Activated CD8-positive, alpha-beta T cell treated with anti-CD3 and anti-CD28 coated beads for 36 hours (primary cell): ENCODE data around the gene CTNNB1. TPM values are rescaled to one million over a fixed set of nuclear protein-coding genes. Genes with fewer than 3 reads are reported as not detected.

Experiments used
- ATAC-seq: fragments of 200-7000 bp; cut with Tn5 transposase; one replicate; pipeline ENCODE4 v1.10.0; 2021; ENCODE audit warnings: mild to moderate bottlenecking, moderate library complexity
- CTCF ChIA-PET: fragments of 350-600 bp; sonication (Branson Sonifier 250); formaldehyde crosslinking; loops from one replicate; lab custom pipeline; 2021; ENCODE audit warnings: antibody characterized with exemption; lab: Charles Lee
- POLR2A ChIA-PET: fragments of 350-600 bp; sonication (Branson Sonifier 250); formaldehyde crosslinking; loops from one replicate; lab custom pipeline; 2021; ENCODE audit warnings: antibody characterized with exemption; lab: Charles Lee
- DNase-seq: peaks from one replicate; pipeline ENCODE4 v3.0.0-alpha.2; 2020
- H3K27ac Mint-ChIP-seq: one replicate; pipeline ENCODE4 v1.8.0; 2021; ENCODE audit warnings: mild to moderate bottlenecking, mixed read lengths
- H3K27me3 Mint-ChIP-seq: one replicate; pipeline ENCODE4 v1.8.0; 2021; ENCODE audit warnings: mixed read lengths
- H3K36me3 Mint-ChIP-seq: one replicate; pipeline ENCODE4 v1.8.0; 2021; ENCODE audit warnings: low read depth, mixed read lengths
- H3K4me1 Mint-ChIP-seq: one replicate; pipeline ENCODE4 v1.8.0; 2021; ENCODE audit warnings: low read depth, mixed read lengths
- H3K4me3 Mint-ChIP-seq: one replicate; pipeline ENCODE4 v1.8.0; 2021; ENCODE audit warnings: mild to moderate bottlenecking, moderate library complexity, mixed read lengths
- H3K9me3 Mint-ChIP-seq: one replicate; pipeline ENCODE4 v1.8.0; 2021; ENCODE audit warnings: mixed read lengths
- intact Hi-C: fragments of 100-400 bp; cut with micrococcal nuclease; formaldehyde crosslinking; loops from one replicate; pipeline ENCODE4 v1.10.0; 2022
- total RNA-seq, 2 experiments: library from RNA; stranded (reverse); gene quantifications; one replicate each; pipeline ENCODE4 v1.2.3, GENCODE V29; 2021
- TF ChIP-seq, protein P1 (sequence below): fragments of 200-600 bp; IDR thresholded peaks from one replicate; pipeline ENCODE4 v1.8.0; 2022; ENCODE audit warnings: antibody characterized with exemption, mild to moderate bottlenecking

CTNNB1 gene
- total RNA-seq, 2 experiments from 2014 or later: 99.9 to 104 TPM

DNA sequence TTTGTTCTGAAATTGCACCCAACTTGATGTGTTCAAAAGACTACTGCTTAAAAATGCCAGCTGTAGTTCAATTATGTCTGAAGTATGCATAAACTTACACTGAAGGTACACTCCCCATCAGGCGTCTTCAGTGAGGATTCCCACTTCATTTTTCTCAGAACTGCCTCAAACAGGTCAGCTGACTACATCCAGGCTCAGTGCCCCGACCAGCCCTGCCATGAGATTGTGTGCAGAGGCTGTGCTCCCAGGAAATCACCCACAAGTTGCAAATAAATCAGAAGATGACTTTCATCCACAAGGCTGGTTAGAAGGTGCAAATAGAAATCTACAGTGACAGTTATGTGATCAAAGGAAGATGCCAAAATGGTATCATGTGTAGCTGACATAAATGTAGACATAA lies 51.5 kb downstream of the CTNNB1 start:
- no peak overlapping the region for H3K4me3 Mint-ChIP-seq
- no peaks in the 10 kb centered on the region for H3K4me1 Mint-ChIP-seq
- no peak for ATAC-seq
- H3K36me3 Mint-ChIP-seq: no peaks in the 10 kb centered on the region
- no peak for DNase-seq
- ChIA-PET CTCF (no interaction called here), POLR2A (no interaction called here)
- H3K27ac Mint-ChIP-seq: no peak overlapping the region
- H3K27me3 Mint-ChIP-seq: no peaks in the 10 kb centered on the region
- TF ChIP-seq, protein P1, sequence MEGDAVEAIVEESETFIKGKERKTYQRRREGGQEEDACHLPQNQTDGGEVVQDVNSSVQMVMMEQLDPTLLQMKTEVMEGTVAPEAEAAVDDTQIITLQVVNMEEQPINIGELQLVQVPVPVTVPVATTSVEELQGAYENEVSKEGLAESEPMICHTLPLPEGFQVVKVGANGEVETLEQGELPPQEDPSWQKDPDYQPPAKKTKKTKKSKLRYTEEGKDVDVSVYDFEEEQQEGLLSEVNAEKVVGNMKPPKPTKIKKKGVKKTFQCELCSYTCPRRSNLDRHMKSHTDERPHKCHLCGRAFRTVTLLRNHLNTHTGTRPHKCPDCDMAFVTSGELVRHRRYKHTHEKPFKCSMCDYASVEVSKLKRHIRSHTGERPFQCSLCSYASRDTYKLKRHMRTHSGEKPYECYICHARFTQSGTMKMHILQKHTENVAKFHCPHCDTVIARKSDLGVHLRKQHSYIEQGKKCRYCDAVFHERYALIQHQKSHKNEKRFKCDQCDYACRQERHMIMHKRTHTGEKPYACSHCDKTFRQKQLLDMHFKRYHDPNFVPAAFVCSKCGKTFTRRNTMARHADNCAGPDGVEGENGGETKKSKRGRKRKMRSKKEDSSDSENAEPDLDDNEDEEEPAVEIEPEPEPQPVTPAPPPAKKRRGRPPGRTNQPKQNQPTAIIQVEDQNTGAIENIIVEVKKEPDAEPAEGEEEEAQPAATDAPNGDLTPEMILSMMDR: no peak
- intact Hi-C loops: no loop called here
- H3K9me3 Mint-ChIP-seq: no peaks in the 10 kb centered on the region

DNA sequence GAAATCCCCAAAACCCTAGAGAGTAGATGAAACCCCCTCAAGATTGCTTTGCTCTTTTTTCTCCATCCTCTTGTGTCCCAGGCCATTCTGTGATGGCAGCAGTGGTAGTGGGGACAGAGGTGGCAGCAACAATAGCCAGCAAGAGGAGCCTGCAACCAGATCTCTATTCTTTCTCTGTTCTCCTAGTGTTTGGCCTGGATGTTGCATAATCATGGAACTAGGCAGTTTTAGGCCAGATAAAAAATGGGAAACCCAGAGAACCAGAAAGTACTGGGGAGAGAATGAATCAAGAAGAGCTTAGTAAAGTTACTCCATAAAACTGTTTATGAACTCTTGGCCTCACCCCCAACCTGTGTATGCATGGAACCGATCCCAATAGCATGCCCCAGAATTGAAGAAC lies 52.3 kb downstream of the CTNNB1 start:
- CTCF ChIA-PET: no interaction called here

DNA sequence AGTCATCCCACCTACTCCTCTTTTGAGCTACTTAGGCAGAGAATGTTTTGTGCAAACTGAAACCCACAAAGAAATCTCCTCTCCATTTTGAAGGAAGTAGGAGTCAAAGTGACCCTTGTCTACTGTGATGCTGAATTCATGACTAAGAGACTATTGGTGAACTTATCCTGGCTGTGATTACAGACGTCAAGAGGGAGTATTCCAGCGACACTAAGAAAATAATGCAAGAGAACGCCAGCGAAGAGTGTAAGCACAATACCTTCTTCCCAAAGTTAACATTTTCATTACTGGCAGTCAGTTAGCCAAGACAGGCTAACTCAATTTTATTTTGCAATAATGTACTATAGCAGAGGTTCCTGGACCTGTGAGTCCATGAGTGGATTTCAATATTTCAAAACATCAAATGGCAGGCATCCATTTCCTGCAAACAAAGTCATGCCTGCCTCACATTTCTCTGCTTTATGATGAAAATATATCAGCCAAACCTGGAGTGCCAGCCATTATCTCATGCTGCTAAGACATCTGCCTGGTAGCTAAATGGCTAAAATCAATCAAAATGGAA lies 59.0 kb downstream of the CTNNB1 start:
- H3K4me3 Mint-ChIP-seq: no peak overlapping the region
- POLR2A ChIA-PET: interaction anchor here (0.7 kb wide), 1 partner anchor 10 kb away, joined by 3 read pairs; no protein-coding TSS in a partner anchor
- no peaks in the 10 kb centered on the region for H3K36me3 Mint-ChIP-seq
- no peaks in the 10 kb centered on the region for H3K4me1 Mint-ChIP-seq
- TF ChIP-seq, protein P1: no peak
- ATAC-seq (no peak), DNase-seq (no peak)
- CTCF ChIA-PET: no interaction called here
- H3K9me3 Mint-ChIP-seq: no peaks in the 10 kb centered on the region
- no peak overlapping the region for H3K27ac Mint-ChIP-seq
- no peaks in the 10 kb centered on the region for H3K27me3 Mint-ChIP-seq
- intact Hi-C loops: no loop called here

More for the DNA sequence above, 52.3 kb downstream of the CTNNB1 start:
- TF ChIP-seq, protein P1: no peak
- Mint-ChIP-seq H3K9me3 (no peaks in the 10 kb centered on the region), H3K36me3 (no peaks in the 10 kb centered on the region), H3K4me3 (no peak overlapping the region), H3K4me1 (no peaks in the 10 kb centered on the region), H3K27me3 (no peaks in the 10 kb centered on the region), H3K27ac (no peak overlapping the region)
- DNase-seq (no peak), ATAC-seq (no peak)
- intact Hi-C loops: no loop called here
- POLR2A ChIA-PET: no interaction called here

DNA sequence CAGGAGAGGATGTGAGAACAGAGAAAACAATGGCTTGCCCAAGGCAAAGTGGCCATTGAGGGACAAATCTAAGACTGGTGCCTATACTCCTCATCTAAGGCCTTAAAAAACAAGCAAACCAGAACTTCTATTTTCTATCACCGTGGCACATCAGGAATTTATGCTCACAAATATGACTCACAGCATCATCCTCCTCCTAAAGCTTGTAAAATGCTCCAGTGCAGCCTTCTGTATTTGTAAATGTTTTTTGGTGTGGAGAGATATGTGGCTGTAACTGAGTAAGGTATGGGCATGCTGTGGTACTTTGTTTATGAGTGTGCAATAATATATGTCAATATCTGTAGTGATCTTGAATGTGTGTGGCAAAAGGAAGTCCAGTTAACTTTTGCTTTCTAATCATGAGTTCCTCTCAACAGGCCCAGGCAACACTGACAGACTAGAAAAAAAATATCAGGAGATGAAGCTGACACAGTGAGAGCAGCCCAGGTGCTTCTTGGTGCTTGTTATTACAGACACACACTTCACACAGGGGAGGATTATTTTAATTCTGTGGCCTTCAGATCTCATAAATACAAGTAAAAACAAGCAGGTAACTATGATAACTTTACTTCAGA lies 60.3 kb downstream of the CTNNB1 start:
- no peak for ATAC-seq
- intact Hi-C loops: no loop called here
- ChIA-PET POLR2A (no interaction called here), CTCF (no interaction called here)
- Mint-ChIP-seq H3K27me3 (no peaks in the 10 kb centered on the region), H3K36me3 (no peaks in the 10 kb centered on the region), H3K27ac (no peak overlapping the region), H3K4me3 (no peak overlapping the region), H3K4me1 (no peaks in the 10 kb centered on the region), H3K9me3 (no peaks in the 10 kb centered on the region)
- no peak for DNase-seq
- TF ChIP-seq, protein P1: no peak

DNA sequence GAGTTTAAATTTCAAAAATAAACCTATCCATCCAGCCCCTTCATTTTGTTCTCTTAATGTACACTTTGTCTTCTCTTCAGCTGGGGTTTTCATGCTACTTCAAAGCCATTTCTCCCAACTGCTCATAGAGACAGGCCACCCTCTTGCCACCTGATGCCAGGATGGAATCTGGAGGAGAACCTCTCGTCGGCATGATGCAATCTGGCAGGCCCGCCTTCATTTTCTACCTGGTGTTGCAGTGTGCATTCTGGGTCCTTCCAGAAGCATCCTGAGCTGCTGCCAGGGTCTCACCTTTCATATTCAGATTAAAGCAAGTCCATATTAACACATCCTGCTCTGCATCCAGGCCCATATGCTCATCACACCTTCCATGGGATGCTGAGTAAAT lies 60.8 kb downstream of the CTNNB1 start:
- Mint-ChIP-seq H3K27ac (no peak overlapping the region), H3K36me3 (no peaks in the 10 kb centered on the region), H3K4me3 (no peak overlapping the region), H3K4me1 (no peaks in the 10 kb centered on the region), H3K9me3 (no peaks in the 10 kb centered on the region), H3K27me3 (no peaks in the 10 kb centered on the region)
- intact Hi-C loops: no loop called here
- ChIA-PET CTCF (no interaction called here), POLR2A (no interaction called here)
- DNase-seq: no peak
- TF ChIP-seq, protein P1: no peak
- ATAC-seq: no peak
